Measurements from ENCODE around the gene PRKCB. TPM values are rescaled to one million over a fixed set of nuclear protein-coding genes. Genes with fewer than 3 reads are reported as not detected.

Gene PRKCB
- total RNA-seq, 6 experiments from 2014 or later = not detected

- no peaks in the 10 kb centered on the region for H3K4me1 Mint-ChIP-seq (ENCODE audit: low read depth)
- no peak overlapping the region for H3K4me3 Mint-ChIP-seq
- H3K36me3 Mint-ChIP-seq (ENCODE audit: low read depth) = no peaks in the 10 kb centered on the region
- H3K9me3 Mint-ChIP-seq = peaks cover 22% of the 10 kb centered on the region
- H3K27ac Mint-ChIP-seq = no peak overlapping the region
- peaks cover 3% of the 10 kb centered on the region for H3K27me3 Mint-ChIP-seq (ENCODE audit: insufficient read depth)
- TF ChIP-seq, protein P1, sequence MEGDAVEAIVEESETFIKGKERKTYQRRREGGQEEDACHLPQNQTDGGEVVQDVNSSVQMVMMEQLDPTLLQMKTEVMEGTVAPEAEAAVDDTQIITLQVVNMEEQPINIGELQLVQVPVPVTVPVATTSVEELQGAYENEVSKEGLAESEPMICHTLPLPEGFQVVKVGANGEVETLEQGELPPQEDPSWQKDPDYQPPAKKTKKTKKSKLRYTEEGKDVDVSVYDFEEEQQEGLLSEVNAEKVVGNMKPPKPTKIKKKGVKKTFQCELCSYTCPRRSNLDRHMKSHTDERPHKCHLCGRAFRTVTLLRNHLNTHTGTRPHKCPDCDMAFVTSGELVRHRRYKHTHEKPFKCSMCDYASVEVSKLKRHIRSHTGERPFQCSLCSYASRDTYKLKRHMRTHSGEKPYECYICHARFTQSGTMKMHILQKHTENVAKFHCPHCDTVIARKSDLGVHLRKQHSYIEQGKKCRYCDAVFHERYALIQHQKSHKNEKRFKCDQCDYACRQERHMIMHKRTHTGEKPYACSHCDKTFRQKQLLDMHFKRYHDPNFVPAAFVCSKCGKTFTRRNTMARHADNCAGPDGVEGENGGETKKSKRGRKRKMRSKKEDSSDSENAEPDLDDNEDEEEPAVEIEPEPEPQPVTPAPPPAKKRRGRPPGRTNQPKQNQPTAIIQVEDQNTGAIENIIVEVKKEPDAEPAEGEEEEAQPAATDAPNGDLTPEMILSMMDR (IDR thresholded peaks at IDR 0.05) = no peak
- no peak for DNase-seq
Measured at GRCh38 chr16:24073321-24073720, 237.5 kb downstream of the PRKCB start.

- H3K36me3 Mint-ChIP-seq (ENCODE audit: low read depth) = no peaks in the 10 kb centered on the region
- H3K9me3 Mint-ChIP-seq = peaks cover 26% of the 10 kb centered on the region
- DNase-seq = no peak
- H3K27ac Mint-ChIP-seq = no peak overlapping the region
- H3K4me3 Mint-ChIP-seq = no peak overlapping the region
- H3K4me1 Mint-ChIP-seq (ENCODE audit: low read depth) = no peaks in the 10 kb centered on the region
- TF ChIP-seq, protein P1 (IDR thresholded peaks at IDR 0.05) = no peak
- H3K27me3 Mint-ChIP-seq (ENCODE audit: insufficient read depth) = peaks cover 3% of the 10 kb centered on the region
Measured at GRCh38 chr16:24074574-24074973, 238.8 kb downstream of the PRKCB start.

DNA sequence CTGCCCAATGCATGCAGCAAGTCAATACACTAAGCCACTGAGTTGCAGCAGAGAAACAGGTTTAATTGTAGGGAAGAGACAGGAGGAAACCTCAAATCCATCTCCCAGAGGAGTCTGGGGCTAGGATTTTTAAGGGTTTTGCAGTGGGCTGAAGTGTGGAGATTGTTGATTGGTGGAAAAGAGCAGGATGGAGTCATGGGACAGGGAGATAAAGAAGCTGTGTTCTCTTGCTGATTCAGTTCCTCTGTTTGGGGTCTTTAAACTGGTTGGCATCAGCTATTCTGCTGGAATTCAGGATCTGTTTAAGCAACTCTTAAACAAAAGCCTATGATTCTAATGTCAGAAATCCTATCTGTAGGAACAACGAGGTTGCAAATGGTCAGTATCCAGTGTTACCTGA is 239.5 kb downstream of the PRKCB start:
- Mint-ChIP-seq H3K27ac (no peak overlapping the region), H3K27me3 (ENCODE audit: insufficient read depth) (peaks cover 3% of the 10 kb centered on the region), H3K4me3 (no peak overlapping the region), H3K4me1 (ENCODE audit: low read depth) (no peaks in the 10 kb centered on the region), H3K36me3 (ENCODE audit: low read depth) (no peaks in the 10 kb centered on the region), H3K9me3 (peaks cover 26% of the 10 kb centered on the region)
- TF ChIP-seq, protein P1 (IDR thresholded peaks at IDR 0.05) = no peak
- no peak for DNase-seq

- DNase-seq = no peak
- Mint-ChIP-seq H3K9me3 (peaks cover 26% of the 10 kb centered on the region), H3K27me3 (ENCODE audit: insufficient read depth) (peaks cover 3% of the 10 kb centered on the region), H3K27ac (no peak overlapping the region), H3K36me3 (ENCODE audit: low read depth) (no peaks in the 10 kb centered on the region), H3K4me1 (ENCODE audit: low read depth) (no peaks in the 10 kb centered on the region), H3K4me3 (no peak overlapping the region)
- TF ChIP-seq, protein P1 (IDR thresholded peaks at IDR 0.05) = no peak
Measured at GRCh38 chr16:24075931-24076716, 240.3 kb downstream of the PRKCB start.

GRCh38 chr16:24077292-24077691 is 241.5 kb downstream of the PRKCB start:
- Mint-ChIP-seq H3K4me3 (no peak overlapping the region), H3K27ac (no peak overlapping the region), H3K9me3 (peaks cover 26% of the 10 kb centered on the region), H3K27me3 (ENCODE audit: insufficient read depth) (peaks cover 3% of the 10 kb centered on the region), H3K36me3 (ENCODE audit: low read depth) (no peaks in the 10 kb centered on the region), H3K4me1 (ENCODE audit: low read depth) (no peaks in the 10 kb centered on the region)
- no peak for DNase-seq
- TF ChIP-seq, protein P1 (IDR thresholded peaks at IDR 0.05) = no peak
